Vagina (tissue), 2 donors: ENCODE results near the gene TNS1.

Experiments
- POLR2A ChIP-seq, 2 donors: fragments of 450-650 bp; IDR thresholded peaks; one replicate each; pipeline ENCODE4 v1.6.1; 2017; ENCODE audit warnings: antibody characterized with exemption in 2 of 2, mild to moderate bottlenecking in 2 of 2, moderate library complexity in 2 of 2
- POLR2AphosphoS5 ChIP-seq, 2 donors: sonication (generic); formaldehyde crosslinking; IDR thresholded peaks; one replicate each; pipeline ENCODE4 v1.9.0; 2017; ENCODE audit warnings: antibody characterized with exemption in 2 of 2, mild to moderate bottlenecking in 2 of 2, low read depth in 1 of 2; ENCODE audit not compliant: insufficient read depth in 1 of 2
- TF ChIP-seq, protein P1 (sequence below), 3 experiments: fragments of 450-650 bp in 2 of 3; fragments of 200-600 bp in 1 of 3; sonication (generic) in 1 of 3; IDR thresholded peaks; one replicate each; pipeline ENCODE4 v1.5.1; 2017 to 2019; ENCODE audit warnings: antibody characterized with exemption in 3 of 3, mild to moderate bottlenecking in 2 of 3, moderate library complexity in 2 of 3

DNA sequence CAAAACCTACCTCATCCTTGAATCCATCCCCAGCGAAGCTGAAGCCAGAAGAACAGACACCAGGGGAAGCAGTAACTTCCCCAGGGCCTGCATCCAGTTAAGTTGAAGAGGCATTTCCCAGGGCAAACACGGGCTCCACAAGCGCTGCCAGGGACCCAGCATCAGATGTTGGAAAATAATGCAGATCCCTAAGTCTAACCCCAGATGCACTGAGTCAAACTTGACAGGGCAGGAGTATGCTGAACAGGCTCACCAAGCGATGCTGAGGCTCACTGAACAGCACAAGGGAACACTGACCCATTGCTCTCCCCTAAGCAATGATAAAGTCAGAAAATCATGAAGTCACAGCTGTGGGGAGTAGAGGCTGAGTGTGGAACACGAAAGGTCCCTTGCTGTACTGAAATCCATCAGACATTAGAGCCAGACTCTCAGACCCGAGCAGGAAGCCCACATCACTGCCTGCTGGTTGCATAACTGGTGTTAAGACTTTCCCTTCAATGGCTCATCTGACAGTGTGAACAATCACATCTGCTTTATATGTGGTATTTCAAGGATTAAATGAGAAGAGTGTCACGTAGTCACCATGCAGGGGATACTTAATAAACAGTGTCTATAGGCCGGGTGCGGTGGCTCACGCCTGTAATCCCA lies 36.2 kb downstream of the TNS1 start:
- TF ChIP-seq, protein P1, sequence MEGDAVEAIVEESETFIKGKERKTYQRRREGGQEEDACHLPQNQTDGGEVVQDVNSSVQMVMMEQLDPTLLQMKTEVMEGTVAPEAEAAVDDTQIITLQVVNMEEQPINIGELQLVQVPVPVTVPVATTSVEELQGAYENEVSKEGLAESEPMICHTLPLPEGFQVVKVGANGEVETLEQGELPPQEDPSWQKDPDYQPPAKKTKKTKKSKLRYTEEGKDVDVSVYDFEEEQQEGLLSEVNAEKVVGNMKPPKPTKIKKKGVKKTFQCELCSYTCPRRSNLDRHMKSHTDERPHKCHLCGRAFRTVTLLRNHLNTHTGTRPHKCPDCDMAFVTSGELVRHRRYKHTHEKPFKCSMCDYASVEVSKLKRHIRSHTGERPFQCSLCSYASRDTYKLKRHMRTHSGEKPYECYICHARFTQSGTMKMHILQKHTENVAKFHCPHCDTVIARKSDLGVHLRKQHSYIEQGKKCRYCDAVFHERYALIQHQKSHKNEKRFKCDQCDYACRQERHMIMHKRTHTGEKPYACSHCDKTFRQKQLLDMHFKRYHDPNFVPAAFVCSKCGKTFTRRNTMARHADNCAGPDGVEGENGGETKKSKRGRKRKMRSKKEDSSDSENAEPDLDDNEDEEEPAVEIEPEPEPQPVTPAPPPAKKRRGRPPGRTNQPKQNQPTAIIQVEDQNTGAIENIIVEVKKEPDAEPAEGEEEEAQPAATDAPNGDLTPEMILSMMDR (IDR thresholded peaks at IDR 0.05), result no peak
- no peak for TF ChIP-seq POLR2AphosphoS5 (IDR thresholded peaks at IDR 0.05; ENCODE audit: insufficient read depth in 1 of 2, low read depth in 1 of 2)
- no peak for TF ChIP-seq POLR2A (IDR thresholded peaks at IDR 0.05)
